ENCODE measurements around the gene MEGF9. TPM values are rescaled to one million over a fixed set of nuclear protein-coding genes. Genes with fewer than 3 reads are reported as not detected.

Gene MEGF9
- total RNA-seq, 4 donors from 2014 or later: 49.0 to 59.0 (median 57.0) TPM

- intact Hi-C loops (cut with DNase I; ENCODE audit: low total_unique reads): no loop called here
- DNase-seq (ENCODE audit: low spot score in 2 of 2): no peak
- WGBS, 2 donors: 81 to 88% methylated on average over 2 of the region's 2 CpGs
- TF ChIP-seq CTCF (IDR thresholded peaks at IDR 0.05): no peak
- TF ChIP-seq POLR2A (IDR thresholded peaks at IDR 0.05): no peak
- no peak overlapping the region for H3K4me3 ChIP-seq (ENCODE audit: low read depth, poor library complexity, severe bottlenecking)
Observed at GRCh38 chr9:120726484-120726883, 12.2 kb upstream of the MEGF9 start.

DNA sequence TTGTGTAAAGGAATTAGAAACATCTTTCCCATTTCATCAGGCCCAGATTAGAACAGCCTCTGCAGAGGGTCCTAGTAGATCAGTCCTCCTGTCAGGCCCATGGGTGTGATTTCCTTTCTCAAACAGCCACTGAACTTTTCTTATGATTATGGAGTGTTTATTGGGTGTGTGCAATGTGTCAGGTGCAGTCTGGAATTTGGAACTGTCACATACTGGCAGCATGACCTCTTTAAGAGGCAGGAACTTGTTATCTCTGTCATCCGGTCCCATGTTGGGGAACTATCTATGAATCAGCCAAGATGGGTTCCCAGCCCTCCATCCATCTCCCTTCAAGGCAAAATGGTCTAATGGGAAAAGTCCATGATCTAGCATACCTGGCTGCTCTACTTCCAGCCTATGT is 11.6 kb upstream of the MEGF9 start:
- H3K4me3 ChIP-seq (ENCODE audit: low read depth, poor library complexity, severe bottlenecking): no peak overlapping the region
- WGBS, 2 donors: 67 to 74% methylated on average over 1 of the region's 1 CpG
- intact Hi-C loops (cut with DNase I; ENCODE audit: low total_unique reads): no loop called here
- no peak for DNase-seq (ENCODE audit: low spot score in 2 of 2)
- TF ChIP-seq POLR2A (IDR thresholded peaks at IDR 0.05) (no peak), CTCF (IDR thresholded peaks at IDR 0.05) (no peak)

DNA sequence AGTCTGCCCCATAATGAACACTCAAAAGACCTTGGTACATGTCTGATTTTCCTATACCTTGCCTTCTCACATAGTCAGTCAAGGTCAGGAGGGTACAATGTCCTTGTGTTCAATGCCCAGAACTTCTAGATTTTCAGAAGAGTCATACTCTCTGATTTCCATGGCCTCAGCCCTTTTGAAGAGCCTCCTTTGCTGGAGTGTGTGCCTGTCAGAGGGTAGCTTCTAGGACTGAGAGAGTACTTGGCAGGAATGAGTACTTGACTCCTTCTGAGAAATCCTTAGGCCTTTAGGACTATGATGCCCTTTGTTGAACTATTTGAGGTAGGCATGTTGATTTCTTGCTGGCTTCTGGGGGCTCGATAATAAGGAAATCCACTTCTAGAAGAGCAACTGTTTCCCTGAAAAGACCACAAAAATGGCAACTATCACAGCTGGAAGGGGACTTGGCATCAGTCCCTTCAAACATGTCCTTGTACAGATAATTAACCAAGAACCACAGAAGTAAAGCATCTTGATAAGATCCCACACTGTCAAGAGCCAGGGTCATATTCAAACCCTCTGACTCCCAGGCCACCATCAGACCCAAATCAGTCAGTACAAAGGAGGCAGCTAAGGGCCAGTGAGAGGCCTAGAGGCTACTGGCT is 10.6 kb upstream of the MEGF9 start:
- intact Hi-C loops (cut with DNase I; ENCODE audit: low total_unique reads): no loop called here
- TF ChIP-seq CTCF (IDR thresholded peaks at IDR 0.05): no peak
- no peak overlapping the region for H3K4me3 ChIP-seq (ENCODE audit: low read depth, poor library complexity, severe bottlenecking)
- DNase-seq (ENCODE audit: low spot score in 2 of 2): no peak
- 86 to 94% methylated on average over 1 of the region's 1 CpG for WGBS, 2 donors

- H3K4me3 ChIP-seq (ENCODE audit: low read depth, poor library complexity, severe bottlenecking): no peak overlapping the region
- intact Hi-C loops (cut with DNase I; ENCODE audit: low total_unique reads): no loop called here
- WGBS, 2 donors: 62 to 72% methylated on average over 3 of the region's 3 CpGs
- no peak for TF ChIP-seq CTCF (IDR thresholded peaks at IDR 0.05)
- no peak for TF ChIP-seq POLR2A (IDR thresholded peaks at IDR 0.05)
- no peak for DNase-seq (ENCODE audit: low spot score in 2 of 2)
Observed at GRCh38 chr9:120723565-120723964, 9.3 kb upstream of the MEGF9 start.

- H3K4me3 ChIP-seq (ENCODE audit: low read depth, poor library complexity, severe bottlenecking): no peak overlapping the region
- DNase-seq (ENCODE audit: low spot score in 2 of 2): no peak
- intact Hi-C loops (cut with DNase I; ENCODE audit: low total_unique reads): no loop called here
- WGBS, 2 donors: 94 to 100% methylated on average over 4 of the region's 4 CpGs
- TF ChIP-seq CTCF (IDR thresholded peaks at IDR 0.05) (no peak), POLR2A (IDR thresholded peaks at IDR 0.05) (no peak)
Observed at GRCh38 chr9:120720404-120720803, 6.1 kb upstream of the MEGF9 start.

DNA sequence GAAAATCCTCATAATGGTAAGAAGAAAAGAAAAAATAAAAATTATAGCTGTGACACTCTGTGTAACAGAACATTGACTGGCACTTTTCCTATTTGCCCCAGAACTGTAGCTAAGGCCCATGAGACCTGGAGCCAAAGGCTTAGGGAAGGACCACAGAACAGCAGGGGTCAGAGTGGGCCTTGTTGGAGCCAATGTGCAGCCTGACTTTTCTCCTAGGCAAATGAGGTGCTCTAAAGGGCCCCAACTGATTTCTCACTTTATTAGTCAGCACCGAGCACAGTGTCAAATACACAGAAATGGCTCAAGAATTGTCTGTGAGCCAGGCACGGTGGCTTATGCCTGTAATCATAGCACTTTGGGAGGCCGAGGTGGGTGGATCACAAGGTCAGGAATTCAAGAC is 4.0 kb upstream of the MEGF9 start:
- no peak for DNase-seq (ENCODE audit: low spot score in 2 of 2)
- H3K4me3 ChIP-seq (ENCODE audit: low read depth, poor library complexity, severe bottlenecking): no peak overlapping the region
- TF ChIP-seq POLR2A (IDR thresholded peaks at IDR 0.05) (no peak), CTCF (IDR thresholded peaks at IDR 0.05) (no peak)
- 55 to 74% methylated on average over 3 of the region's 3 CpGs for WGBS, 2 donors
- intact Hi-C loops (cut with DNase I; ENCODE audit: low total_unique reads): loop anchor here (10.0 kb wide), 1 partner anchor 104 kb away; no protein-coding TSS in a partner anchor
